Measurements from ENCODE around the gene TRIM15. TPM values are rescaled to one million over a fixed set of nuclear protein-coding genes. Genes with fewer than 3 reads are reported as not detected.
"Not testable (repeated sequence)": the region's sequence is repeated elsewhere in the genome, so short reads cannot be mapped to it uniquely, and the experiment has no call there.

The TRIM15 gene
- total RNA-seq, 1 donor from 2014 or later, result not detected

DNA sequence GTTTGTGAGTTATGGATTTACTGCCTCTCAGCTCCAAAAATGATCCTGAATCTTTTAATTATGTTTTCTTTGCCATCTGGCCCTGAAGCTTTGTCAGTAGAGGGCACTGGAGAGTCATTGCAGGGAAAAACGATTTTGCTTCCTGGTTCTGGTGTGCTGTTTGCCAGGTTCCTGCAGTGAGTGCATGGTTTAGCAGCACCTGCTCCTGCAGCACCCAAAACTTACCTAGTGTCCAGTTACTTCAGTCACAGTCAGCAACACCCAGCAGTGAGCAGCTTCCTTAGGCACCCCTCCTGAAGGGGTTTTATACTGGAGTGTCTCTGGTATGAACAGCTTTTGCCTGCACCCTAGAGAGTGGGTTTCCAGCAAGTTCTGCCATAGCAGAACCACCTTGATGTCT, 55.9 kb downstream of the TRIM15 start:
- peak; percentile 57 for DNase-seq (ENCODE audit: low spot score)
- TF ChIP-seq, protein P1, sequence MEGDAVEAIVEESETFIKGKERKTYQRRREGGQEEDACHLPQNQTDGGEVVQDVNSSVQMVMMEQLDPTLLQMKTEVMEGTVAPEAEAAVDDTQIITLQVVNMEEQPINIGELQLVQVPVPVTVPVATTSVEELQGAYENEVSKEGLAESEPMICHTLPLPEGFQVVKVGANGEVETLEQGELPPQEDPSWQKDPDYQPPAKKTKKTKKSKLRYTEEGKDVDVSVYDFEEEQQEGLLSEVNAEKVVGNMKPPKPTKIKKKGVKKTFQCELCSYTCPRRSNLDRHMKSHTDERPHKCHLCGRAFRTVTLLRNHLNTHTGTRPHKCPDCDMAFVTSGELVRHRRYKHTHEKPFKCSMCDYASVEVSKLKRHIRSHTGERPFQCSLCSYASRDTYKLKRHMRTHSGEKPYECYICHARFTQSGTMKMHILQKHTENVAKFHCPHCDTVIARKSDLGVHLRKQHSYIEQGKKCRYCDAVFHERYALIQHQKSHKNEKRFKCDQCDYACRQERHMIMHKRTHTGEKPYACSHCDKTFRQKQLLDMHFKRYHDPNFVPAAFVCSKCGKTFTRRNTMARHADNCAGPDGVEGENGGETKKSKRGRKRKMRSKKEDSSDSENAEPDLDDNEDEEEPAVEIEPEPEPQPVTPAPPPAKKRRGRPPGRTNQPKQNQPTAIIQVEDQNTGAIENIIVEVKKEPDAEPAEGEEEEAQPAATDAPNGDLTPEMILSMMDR (IDR thresholded peaks at IDR 0.05; ENCODE audit: unreplicated experiment), result peak; percentile 29
- H3K9me3 Mint-ChIP-seq (ENCODE audit: unreplicated experiment), result peaks cover 7% of the 10 kb centered on the region
- peaks cover 1% of the 10 kb centered on the region for H3K27me3 Mint-ChIP-seq (ENCODE audit: unreplicated experiment)
- no peak overlapping the region for H3K27ac Mint-ChIP-seq (ENCODE audit: unreplicated experiment)
- no peak overlapping the region for H3K4me3 Mint-ChIP-seq (ENCODE audit: unreplicated experiment)
- peaks cover 7% of the 10 kb centered on the region for H3K36me3 Mint-ChIP-seq (ENCODE audit: low read depth, unreplicated experiment)
- H3K4me1 Mint-ChIP-seq (ENCODE audit: unreplicated experiment), result peaks cover 2% of the 10 kb centered on the region

DNA sequence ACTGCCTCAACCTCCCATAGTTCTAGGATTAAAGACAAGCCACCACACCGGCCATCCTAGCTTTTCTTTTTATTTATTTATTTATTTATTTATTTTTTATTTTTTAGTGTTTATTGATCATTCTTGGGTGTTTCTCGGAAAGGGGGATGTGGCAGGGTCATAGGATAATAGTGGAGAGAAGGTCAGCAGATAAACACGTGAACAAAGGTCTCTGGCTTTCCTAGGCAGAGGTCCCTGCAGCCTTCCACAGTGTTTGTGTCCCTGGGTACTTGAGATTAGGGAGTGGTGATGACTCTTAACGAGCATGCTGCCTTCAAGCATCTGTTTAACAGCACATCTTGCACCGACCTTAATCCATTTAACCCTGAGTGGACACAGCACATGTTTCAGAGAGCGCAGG, 58.0 kb downstream of the TRIM15 start:
- not testable (repeated sequence) for H3K9me3 Mint-ChIP-seq (ENCODE audit: unreplicated experiment); H3K27me3 Mint-ChIP-seq (ENCODE audit: unreplicated experiment); H3K4me1 Mint-ChIP-seq (ENCODE audit: unreplicated experiment); H3K27ac Mint-ChIP-seq (ENCODE audit: unreplicated experiment); DNase-seq (ENCODE audit: low spot score); H3K4me3 Mint-ChIP-seq (ENCODE audit: unreplicated experiment)
- H3K36me3 Mint-ChIP-seq (ENCODE audit: low read depth, unreplicated experiment), result peaks cover 10% of the 10 kb centered on the region

DNA sequence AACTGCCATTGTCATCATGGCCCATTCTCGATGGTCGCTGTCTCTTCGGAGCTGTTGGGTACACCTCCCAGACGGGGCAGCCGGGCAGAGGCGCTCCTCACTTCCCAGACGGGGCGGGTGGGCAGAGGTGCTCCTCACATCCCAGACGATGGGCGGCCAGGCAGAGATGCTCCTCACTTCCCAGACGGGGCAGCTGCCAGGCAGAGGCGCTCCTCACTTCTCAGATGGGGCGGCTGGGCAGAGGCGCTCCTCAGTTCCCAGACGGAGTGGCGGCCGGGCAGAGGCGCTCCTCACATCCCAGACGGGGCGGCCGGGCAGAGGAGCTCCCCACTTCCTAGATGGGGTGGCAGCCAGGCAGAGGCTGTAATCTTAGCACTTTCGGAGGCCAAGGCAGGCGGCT, 58.6 kb downstream of the TRIM15 start:
- not testable (repeated sequence) for H3K4me3 Mint-ChIP-seq (ENCODE audit: unreplicated experiment); DNase-seq (ENCODE audit: low spot score); H3K9me3 Mint-ChIP-seq (ENCODE audit: unreplicated experiment); H3K4me1 Mint-ChIP-seq (ENCODE audit: unreplicated experiment); H3K27me3 Mint-ChIP-seq (ENCODE audit: unreplicated experiment); H3K27ac Mint-ChIP-seq (ENCODE audit: unreplicated experiment)
- peaks cover 10% of the 10 kb centered on the region for H3K36me3 Mint-ChIP-seq (ENCODE audit: low read depth, unreplicated experiment)

Other genes with a start within 250 kb of the TRIM15 start
- 167 TPM for gene HLA-A, start 221.0 kb upstream of the TRIM15 start, total RNA-seq (ENCODE audit: unreplicated experiment)
- 39.0 TPM for gene POLR1H, start 102.3 kb upstream of the TRIM15 start, total RNA-seq (ENCODE audit: unreplicated experiment)
- gene PPP1R11, start 96.3 kb upstream of the TRIM15 start, total RNA-seq (ENCODE audit: unreplicated experiment), result 39.3 TPM
- not detected for gene RNF39, start 87.8 kb upstream of the TRIM15 start, total RNA-seq (ENCODE audit: unreplicated experiment)
- not detected for gene TRIM31, start 50.5 kb upstream of the TRIM15 start, total RNA-seq (ENCODE audit: unreplicated experiment)
- gene TRIM40, start 27.4 kb upstream of the TRIM15 start, total RNA-seq (ENCODE audit: unreplicated experiment), result not detected
- not detected for gene TRIM10, start 2.3 kb upstream of the TRIM15 start, total RNA-seq (ENCODE audit: unreplicated experiment)
- 27.1 TPM for gene TRIM26, start 49.9 kb downstream of the TRIM15 start, total RNA-seq (ENCODE audit: unreplicated experiment)
- gene TRIM39, start 163.4 kb downstream of the TRIM15 start, total RNA-seq (ENCODE audit: unreplicated experiment), result 19.4 TPM
- gene RPP21, start 181.6 kb downstream of the TRIM15 start, total RNA-seq (ENCODE audit: unreplicated experiment), result 35.2 TPM